HG03280 (cell line): ENCODE results near the gene DLK2.

Source experiments
- ATAC-seq: cut with Tn5 transposase; IDR thresholded peaks from one replicate; pipeline ENCODE4 v1.9.1; 2021; ENCODE audit warnings: mild to moderate bottlenecking, moderate library complexity; ENCODE audit not compliant: unreplicated experiment

The DLK2 gene

GRCh38 chr6:43454696-43455530 lies 435 bp downstream of the DLK2 start:
- ATAC-seq: peak; percentile 40

- ATAC-seq: peak; percentile 67
These were observed 1.1 kb downstream of the DLK2 start for GRCh38 chr6:43454290-43454695.

DNA sequence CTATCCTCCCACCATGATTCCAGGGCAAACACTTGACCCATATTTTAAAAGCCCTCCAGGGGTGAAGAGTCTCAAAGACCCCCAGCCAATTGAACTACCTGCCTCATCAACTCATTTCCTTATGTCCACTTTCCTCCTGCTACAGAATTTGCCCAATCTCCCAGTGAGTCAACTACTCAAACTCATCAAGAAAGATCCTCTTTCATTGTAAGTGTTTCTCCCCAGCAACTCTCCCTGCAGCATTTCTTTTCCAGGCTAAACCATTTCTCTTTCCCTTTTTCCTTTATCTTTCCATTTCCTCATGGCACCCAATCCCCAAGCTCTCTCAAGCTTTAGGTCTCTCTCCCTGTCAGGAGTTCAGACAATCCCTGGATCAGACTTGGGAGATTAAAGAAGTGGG lies 1.5 kb downstream of the DLK2 start:
- no peak for ATAC-seq

- ATAC-seq: no peak
These were observed 2.5 kb downstream of the DLK2 start for GRCh38 chr6:43452896-43453295.

DNA sequence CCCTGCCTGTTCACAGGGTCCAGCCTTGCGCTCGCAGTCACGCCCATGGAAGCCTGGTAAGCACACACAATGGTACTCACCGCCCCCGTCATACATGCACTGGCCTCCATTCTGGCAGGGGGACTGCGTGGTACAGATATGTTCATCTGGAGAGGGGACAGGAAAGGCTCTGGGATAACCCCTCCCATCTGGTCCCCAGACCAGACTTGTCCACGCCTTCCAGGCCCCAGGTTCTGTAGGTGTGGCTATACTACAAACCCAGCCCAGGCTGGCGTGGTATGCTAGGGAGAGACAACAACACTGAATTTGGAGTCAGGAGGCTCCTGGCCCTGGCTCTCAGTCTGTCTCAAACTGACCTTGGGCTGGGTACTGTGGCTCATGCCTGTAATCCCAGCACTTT lies 3.4 kb downstream of the DLK2 start:
- ATAC-seq: no peak

DNA sequence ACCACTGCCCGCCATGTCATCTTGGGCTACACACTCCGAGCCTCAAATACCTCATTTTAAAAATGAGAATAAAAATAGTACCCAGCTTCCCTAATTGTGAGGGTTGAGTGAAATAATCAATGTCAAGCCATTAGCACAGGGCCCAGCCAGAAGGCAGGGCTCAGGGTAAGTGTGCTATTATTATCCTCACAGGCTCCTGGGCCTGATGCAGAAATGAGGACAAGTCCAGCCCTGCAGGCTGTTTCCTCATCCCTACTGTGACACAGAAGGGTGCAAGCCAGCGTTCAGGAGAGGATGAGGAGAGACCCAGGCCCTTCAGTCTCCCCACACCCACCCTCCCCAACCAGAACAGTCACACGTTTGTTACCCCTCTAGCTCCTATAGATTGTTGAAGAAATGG lies 4.0 kb downstream of the DLK2 start:
- ATAC-seq: no peak

DNA sequence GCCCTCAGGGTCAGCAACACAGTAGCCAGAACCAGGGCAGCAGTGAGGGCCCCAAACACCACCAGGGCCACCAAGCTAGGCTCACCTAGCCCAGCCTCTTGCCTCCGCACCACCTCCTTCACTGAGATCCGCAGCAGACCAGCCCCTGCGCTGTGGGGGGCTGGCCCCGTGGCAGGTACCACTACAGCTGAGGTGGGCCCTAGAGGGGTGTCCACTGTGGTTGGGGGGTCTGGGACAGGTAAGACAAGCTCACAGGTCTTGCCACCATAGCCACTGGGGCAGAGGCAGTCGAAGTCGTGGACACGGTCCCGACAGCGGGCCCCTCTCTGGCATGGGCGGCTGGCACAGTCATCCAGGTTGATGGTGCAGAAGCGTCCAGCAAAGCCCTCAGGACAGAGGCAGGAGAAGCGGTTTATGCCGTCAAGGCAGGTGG lies 4.6 kb downstream of the DLK2 start:
- no peak for ATAC-seq

GRCh38 chr6:43448916-43449315 lies 6.4 kb downstream of the DLK2 start:
- ATAC-seq: no peak

DNA sequence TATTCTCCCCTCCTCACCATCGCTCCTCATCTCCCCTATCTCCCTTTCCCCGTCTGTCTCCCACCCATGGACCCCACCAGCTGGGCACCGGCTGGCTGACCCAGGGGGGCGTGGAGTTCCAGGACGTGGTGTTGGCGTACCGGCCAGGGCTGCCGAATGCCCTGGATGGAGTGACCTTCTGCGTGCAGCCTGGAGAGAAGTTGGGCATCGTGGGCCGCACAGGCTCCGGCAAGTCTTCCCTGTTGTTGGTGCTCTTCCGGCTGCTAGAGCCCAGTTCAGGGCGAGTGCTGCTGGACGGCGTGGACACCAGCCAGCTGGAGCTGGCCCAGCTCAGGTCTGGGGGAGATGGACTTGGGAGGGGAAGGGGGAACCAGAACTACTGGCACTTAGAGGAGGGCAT lies 7.7 kb downstream of the DLK2 start:
- no peak for ATAC-seq

DNA sequence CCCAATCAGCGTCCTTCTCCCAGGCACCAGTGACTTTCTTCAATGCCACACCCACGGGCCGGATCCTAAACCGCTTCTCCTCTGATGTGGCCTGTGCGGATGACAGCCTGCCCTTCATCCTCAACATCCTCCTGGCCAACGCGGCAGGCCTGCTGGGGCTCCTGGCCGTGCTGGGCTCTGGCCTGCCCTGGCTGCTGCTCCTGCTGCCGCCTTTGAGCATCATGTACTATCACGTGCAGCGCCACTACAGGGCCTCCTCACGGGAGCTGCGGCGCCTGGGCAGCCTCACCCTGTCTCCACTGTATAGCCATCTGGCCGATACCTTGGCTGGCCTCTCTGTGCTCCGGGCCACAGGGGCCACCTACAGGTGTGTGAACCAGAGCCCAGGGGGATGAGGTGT lies 9.8 kb downstream of the DLK2 start:
- ATAC-seq: no peak

DNA sequence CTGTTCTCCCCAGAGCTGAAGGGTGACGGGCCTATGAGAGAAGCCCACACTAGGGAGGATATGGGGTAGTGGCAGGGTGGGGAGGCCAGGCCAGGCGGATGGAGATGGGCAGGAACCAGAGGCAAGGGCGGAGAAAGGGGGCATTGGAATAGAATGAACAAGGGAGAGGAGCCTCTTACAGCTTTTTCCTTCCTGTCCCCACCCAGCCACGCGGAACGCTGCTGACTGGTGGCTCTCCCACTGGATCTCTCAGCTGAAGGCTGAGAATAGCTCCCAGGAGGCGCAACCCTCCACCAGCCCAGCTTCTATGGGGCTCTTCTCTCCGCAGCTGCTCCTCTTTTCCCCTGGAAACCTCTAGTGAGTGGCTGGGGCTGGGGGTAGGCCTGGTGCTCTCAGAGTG lies 10.8 kb downstream of the DLK2 start:
- no peak for ATAC-seq

DNA sequence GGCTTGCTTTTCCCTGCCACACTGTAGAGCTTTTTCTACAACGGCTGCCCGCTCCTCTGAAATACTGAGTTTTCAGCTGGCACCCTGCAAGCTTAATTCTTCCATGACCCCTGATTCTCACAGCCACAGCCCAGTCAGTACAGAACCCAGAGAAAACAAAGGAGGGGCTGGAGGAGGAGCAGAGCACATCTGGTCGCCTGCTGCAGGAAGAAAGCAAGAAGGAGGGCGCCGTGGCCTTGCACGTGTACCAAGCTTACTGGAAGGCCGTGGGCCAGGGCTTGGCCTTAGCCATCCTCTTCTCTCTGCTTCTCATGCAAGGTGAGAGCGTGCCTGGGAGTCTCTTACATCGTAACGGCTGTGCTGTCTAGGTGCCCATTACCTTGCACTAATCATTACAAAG lies 11.3 kb downstream of the DLK2 start:
- ATAC-seq: no peak

GRCh38 chr6:43442935-43443334 lies 12.4 kb downstream of the DLK2 start:
- ATAC-seq: no peak

GRCh38 chr6:43437700-43438099 lies 17.6 kb downstream of the DLK2 start:
- no peak for ATAC-seq

- no peak for ATAC-seq
These were observed 18.6 kb downstream of the DLK2 start for GRCh38 chr6:43436577-43437282.

DNA sequence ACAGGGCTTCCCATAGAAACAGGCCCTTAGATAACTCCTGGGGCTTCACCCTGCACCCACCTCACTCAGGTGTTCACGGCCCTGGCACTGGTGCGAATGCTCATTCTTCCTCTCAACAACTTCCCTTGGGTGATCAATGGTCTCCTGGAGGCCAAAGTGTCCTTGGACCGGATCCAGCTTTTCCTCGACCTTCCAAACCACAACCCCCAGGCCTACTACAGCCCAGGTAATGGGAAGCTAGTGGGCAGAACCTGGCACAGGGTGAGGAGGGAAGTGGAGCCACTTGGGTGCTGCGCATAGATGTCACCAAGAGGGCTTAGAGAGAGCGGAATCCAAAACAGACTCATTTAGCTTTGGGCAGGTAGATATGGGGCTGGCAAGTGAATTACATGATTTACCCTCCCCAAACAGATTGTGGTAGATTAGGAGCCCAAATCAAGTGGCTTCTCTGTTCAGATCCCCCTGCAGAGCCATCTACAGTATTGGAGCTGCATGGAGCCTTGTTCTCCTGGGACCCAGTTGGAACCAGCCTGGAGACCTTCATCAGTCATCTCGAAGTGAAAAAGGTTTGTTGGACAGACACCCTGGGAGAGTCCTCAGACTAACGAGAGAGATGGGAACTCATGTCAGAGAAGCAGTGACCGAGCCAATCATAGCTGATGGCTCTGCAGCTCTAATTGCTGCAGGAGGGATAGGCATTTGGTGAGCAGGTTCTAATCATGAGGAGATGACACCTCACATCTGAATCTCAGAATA lies 19.5 kb downstream of the DLK2 start:
- no peak for ATAC-seq

- ATAC-seq: no peak
These were observed 20.4 kb downstream of the DLK2 start for GRCh38 chr6:43434943-43435342.

- no peak for ATAC-seq
These were observed 21.1 kb downstream of the DLK2 start for GRCh38 chr6:43434001-43434840.

DNA sequence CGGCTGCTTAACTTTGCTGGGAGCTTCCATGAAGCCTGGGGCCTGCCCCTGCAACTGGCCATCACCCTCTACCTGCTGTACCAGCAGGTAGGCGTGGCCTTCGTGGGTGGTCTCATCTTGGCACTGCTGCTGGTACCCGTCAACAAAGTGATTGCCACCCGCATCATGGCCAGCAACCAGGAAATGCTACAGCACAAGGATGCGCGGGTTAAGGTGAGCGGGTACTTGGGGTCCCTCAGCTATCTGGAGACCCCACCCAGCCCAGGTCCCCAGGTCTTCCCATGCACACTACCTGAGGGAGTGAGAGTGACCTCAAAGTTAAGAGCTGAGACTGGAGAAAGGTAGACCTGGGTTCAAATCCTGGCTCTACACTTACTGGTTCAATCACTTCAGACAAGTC lies 22.2 kb downstream of the DLK2 start:
- no peak for ATAC-seq

GRCh38 chr6:43432009-43432945 lies 23.1 kb downstream of the DLK2 start:
- no peak for ATAC-seq
